Ascending aorta (tissue), 2 donors: ENCODE data around the gene IFNL4. TPM values are rescaled to one million over a fixed set of nuclear protein-coding genes. Genes with fewer than 3 reads are reported as not detected.
"Not testable (repeated sequence)": the region's sequence is repeated elsewhere in the genome, so short reads cannot be mapped to it uniquely, and the experiment has no call there.

Experiments
- DNase-seq, 2 donors: peaks; one replicate each; pipeline ENCODE4 v3.0.0-alpha.2; 2019; ENCODE audit warnings: low spot score in 2 of 2
- H3K27ac ChIP-seq, 2 donors: fragments of 200-600 bp; sonication (generic); one replicate each; pipeline ENCODE4 v1.5.1; 2016 to 2017; ENCODE audit warnings: mild to moderate bottlenecking in 1 of 2
- H3K27me3 ChIP-seq: fragments of 200-600 bp; sonication (generic); one replicate; pipeline ENCODE4 v1.5.1; 2017
- H3K36me3 ChIP-seq, 2 donors: fragments of 200-600 bp; sonication (generic); one replicate each; pipeline ENCODE4 v1.5.1; 2016
- H3K4me1 ChIP-seq, 2 donors: fragments of 200-600 bp; sonication (generic); one replicate each; pipeline ENCODE4 v1.5.1; 2016 to 2017; ENCODE audit warnings: mild to moderate bottlenecking in 1 of 2
- H3K4me3 ChIP-seq, 2 donors: fragments of 200-600 bp; sonication (generic); one replicate each; pipeline ENCODE4 v1.5.1; 2016 to 2017; ENCODE audit warnings: mild to moderate bottlenecking in 1 of 2
- H3K9me3 ChIP-seq, 2 donors: fragments of 200-600 bp; sonication (generic); one replicate each; pipeline ENCODE4 v1.5.1; 2016
- CTCF ChIP-seq, 3 experiments: fragments of 200-600 bp in 2 of 3; fragments of 450-650 bp in 1 of 3; sonication (generic) in 2 of 3; IDR thresholded peaks; one replicate each; pipeline ENCODE4 v1.5.1; 2016 to 2019; ENCODE audit warnings: antibody characterized with exemption in 3 of 3, mild to moderate bottlenecking in 1 of 3, moderate library complexity in 1 of 3
- intact Hi-C: fragments of 100-400 bp; cut with DNase I; formaldehyde crosslinking; loops from one replicate; pipeline ENCODE4 v1.15.1; 2023
- total RNA-seq: library from RNA; depleted of rRNA; stranded (reverse); fragments of >200 nt; gene quantifications from one replicate; pipeline ENCODE4 v1.1.0, GENCODE V29; 2016

The IFNL4 gene
- total RNA-seq, 1 donor from 2014 or later = not detected

- H3K27ac ChIP-seq = no peak overlapping the region
- no peak overlapping the region for H3K4me3 ChIP-seq
- no peaks in the 10 kb centered on the region for H3K4me1 ChIP-seq
- H3K9me3 ChIP-seq = no peaks in the 10 kb centered on the region
- intact Hi-C loops = no loop called here
- no peak for TF ChIP-seq CTCF (IDR thresholded peaks at IDR 0.05)
- no peak for DNase-seq
- H3K27me3 ChIP-seq = no peaks in the 10 kb centered on the region
- no peaks in the 10 kb centered on the region for H3K36me3 ChIP-seq
These were observed 24.9 kb downstream of the IFNL4 start for GRCh38 chr19:39223703-39224279.

- H3K4me1 ChIP-seq, H3K27ac ChIP-seq, H3K36me3 ChIP-seq, H3K4me3 ChIP-seq, DNase-seq, H3K27me3 ChIP-seq, intact Hi-C loops, H3K9me3 ChIP-seq: not testable (repeated sequence)
These were observed 29.5 kb downstream of the IFNL4 start for GRCh38 chr19:39219108-39219507.

- DNase-seq = no peak
- Histone ChIP-seq H3K4me3 (no peak overlapping the region), H3K27me3 (no peaks in the 10 kb centered on the region), H3K27ac (no peak overlapping the region), H3K9me3 (peaks cover 0 to 4% of the 10 kb centered on the region in 2 donors), H3K36me3 (no peaks in the 10 kb centered on the region), H3K4me1 (no peaks in the 10 kb centered on the region)
- intact Hi-C loops = no loop called here
- TF ChIP-seq CTCF (IDR thresholded peaks at IDR 0.05) = no peak
These were observed 30.2 kb downstream of the IFNL4 start for GRCh38 chr19:39218230-39219007.

GRCh38 chr19:39217094-39217493 is 31.6 kb downstream of the IFNL4 start:
- no peak for TF ChIP-seq CTCF (IDR thresholded peaks at IDR 0.05)
- Histone ChIP-seq H3K4me3 (no peak overlapping the region), H3K36me3 (no peaks in the 10 kb centered on the region), H3K27me3 (no peaks in the 10 kb centered on the region), H3K9me3 (peaks cover 0 to 4% of the 10 kb centered on the region in 2 donors), H3K4me1 (no peaks in the 10 kb centered on the region), H3K27ac (no peak overlapping the region)
- no peak for DNase-seq
- intact Hi-C loops = no loop called here

- H3K9me3 ChIP-seq, H3K27me3 ChIP-seq, DNase-seq, H3K36me3 ChIP-seq, H3K4me3 ChIP-seq, H3K27ac ChIP-seq, H3K4me1 ChIP-seq, intact Hi-C loops: not testable (repeated sequence)
These were observed 33.3 kb downstream of the IFNL4 start for GRCh38 chr19:39215323-39215722.

- Histone ChIP-seq H3K36me3 (no peaks in the 10 kb centered on the region), H3K27me3 (no peaks in the 10 kb centered on the region), H3K27ac (no peak overlapping the region), H3K9me3 (peaks cover 0 to 4% of the 10 kb centered on the region in 2 donors), H3K4me3 (no peak overlapping the region), H3K4me1 (no peaks in the 10 kb centered on the region)
- DNase-seq = no peak
- peak in 1 of 3 experiments; percentile 6 for TF ChIP-seq CTCF (IDR thresholded peaks at IDR 0.05)
- intact Hi-C loops = no loop called here
These were observed 36.3 kb downstream of the IFNL4 start for GRCh38 chr19:39212375-39212742.
